OCI-LY3 (cell line): ENCODE measurements around the gene KRT1.

Experiments
- CTCF ChIP-seq: fragments of 200-600, 300-600 bp; sonication (generic); IDR thresholded peaks from 2 replicates; pipeline ENCODE4 v1.5.1; 2014; ENCODE audit warnings: antibody characterized with exemption, low read length, low read depth
- EZH2phosphoT487 ChIP-seq: fragments of 200-600 bp; shearing (Covaris generic); IDR thresholded peaks from 2 replicates; pipeline ENCODE4 v1.6.1; 2018; ENCODE audit warnings: antibody characterized with exemption, mixed run types, low read depth

- no peak for TF ChIP-seq CTCF
- TF ChIP-seq EZH2phosphoT487: no peak
Measured at GRCh38 chr12:52682938-52683574, 2.8 kb upstream of the KRT1 start.
